LHCN-M2 (cell line): ENCODE data around the gene ELFN2. TPM values are rescaled to one million over a fixed set of nuclear protein-coding genes. Genes with fewer than 3 reads are reported as not detected.

Experiments
- DNase-seq: peaks from one replicate; pipeline ENCODE4 v3.0.0-alpha.2; 2012; ENCODE audit warnings: low read depth
- total RNA-seq: library from RNA; depleted of rRNA; stranded (reverse); fragments of >200 nt; gene quantifications from 2 replicates; pipeline ENCODE4 v1.2.3, GENCODE V29; 2014

The ELFN2 gene
- total RNA-seq, 1 experiment from 2014 or later = 0.17 TPM

DNA sequence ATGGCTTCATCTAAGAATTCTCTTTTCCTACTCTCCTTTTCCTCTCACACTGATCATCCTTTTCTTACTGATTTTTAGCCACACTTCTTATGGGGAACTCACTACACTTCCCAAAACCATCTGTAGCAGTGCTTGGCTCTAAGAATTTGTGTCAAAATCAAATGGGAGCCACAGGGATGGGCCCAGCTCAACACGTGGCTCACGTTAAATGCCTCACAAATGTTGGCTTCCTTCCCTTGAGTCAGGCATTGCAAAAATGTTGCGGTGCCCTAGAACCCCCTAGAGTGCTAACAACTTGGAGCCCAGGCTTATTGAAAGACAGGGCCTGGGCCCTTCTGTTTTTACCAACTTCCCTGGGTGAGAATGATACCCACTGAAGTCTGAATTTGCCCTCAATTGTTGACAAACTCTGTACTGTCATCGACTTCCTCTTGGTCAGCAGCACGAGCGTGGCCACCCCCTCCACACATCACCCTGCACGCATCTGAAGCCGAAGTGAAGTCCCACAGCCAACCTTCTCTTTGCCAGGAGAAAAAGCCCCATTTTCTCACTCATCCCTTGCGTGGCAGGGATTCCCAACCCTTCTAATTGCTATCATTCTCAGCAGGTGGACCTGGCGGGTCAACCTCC is 69.7 kb downstream of the ELFN2 start:
- no peak for DNase-seq

GRCh38 chr22:37356922-37357321 is 70.4 kb downstream of the ELFN2 start:
- no peak for DNase-seq

DNA sequence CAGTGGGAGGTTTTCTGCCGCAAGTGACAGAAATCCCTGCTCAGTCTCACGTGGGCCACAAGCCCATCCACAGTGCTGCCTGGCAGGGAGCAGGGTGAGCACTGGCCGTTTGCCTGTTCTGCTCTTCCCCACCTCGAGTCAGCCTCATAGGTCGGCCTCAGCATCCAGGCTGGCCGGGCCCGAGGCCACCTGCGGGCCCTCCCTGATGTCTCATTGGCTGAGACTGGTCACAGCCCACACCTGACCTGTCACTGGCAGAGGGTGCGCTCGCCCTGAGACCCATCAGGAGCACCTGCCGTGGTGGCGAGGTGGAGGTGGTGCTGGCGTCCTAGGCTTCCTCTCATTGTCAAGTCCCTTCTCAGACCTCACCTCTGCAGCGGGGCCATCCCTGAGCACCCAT is 72.1 kb downstream of the ELFN2 start:
- no peak for DNase-seq

- no peak for DNase-seq
These were observed 72.6 kb downstream of the ELFN2 start for GRCh38 chr22:37354670-37355069.

DNA sequence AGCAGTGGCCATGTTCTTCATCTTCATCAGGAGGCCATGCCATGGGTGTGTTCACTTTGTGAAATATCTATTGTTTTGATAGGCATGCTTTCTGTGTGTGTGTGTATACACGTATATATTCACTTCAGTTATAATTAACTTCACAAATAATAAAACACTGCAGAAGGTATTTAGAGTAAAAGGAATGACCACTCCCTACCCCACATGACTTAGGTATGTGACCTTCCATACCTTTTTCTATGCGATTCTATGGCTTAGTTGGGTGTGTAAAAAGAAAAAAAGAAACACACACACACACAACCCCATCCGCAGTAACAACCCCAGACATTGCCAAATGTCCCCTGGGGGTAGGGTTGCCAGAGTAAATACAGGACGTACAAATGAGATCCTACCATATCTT is 73.0 kb downstream of the ELFN2 start:
- DNase-seq = no peak

DNA sequence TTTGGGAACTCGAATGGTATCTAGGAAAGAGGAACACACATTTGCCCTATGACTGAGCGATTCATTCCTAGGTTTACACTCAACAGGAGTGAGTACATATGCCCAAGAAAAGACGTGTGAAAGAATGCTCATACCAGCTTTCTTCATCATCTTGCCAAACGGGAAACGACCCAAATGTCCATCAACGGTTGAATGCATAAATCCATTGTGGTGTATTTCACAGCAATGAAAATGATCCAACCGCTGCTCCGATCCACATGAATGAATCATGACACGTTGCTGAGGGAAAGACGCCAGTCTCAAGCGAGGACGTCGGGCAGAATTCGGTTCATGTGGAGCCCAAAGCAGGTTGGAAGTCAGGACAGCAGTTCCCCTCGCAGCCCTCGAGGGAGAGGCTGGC is 73.4 kb downstream of the ELFN2 start:
- peak; percentile 85 for DNase-seq

GRCh38 chr22:37352481-37352880 is 74.8 kb downstream of the ELFN2 start:
- no peak for DNase-seq

- DNase-seq = no peak
These were observed 76.0 kb downstream of the ELFN2 start for GRCh38 chr22:37351232-37351631.

GRCh38 chr22:37349043-37349814 is 78.0 kb downstream of the ELFN2 start:
- DNase-seq = no peak

DNA sequence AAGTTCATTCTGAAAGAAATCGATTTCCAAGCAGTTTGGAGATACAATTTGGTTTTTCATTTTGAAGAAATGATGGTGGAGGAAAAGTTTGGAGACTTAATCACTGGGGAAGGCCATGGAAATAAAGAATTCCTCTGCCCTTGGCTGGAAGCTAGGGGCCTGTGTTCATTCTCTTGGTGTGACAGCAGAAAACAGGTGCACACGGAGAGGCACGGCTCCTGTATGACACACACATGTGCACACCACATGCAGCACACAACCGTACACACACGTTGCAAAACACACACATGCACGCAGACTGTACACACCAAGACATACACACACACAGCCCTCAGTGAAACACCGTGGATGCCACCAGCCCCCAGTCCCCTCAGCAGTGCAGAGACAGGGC is 80.8 kb downstream of the ELFN2 start:
- DNase-seq = no peak

DNA sequence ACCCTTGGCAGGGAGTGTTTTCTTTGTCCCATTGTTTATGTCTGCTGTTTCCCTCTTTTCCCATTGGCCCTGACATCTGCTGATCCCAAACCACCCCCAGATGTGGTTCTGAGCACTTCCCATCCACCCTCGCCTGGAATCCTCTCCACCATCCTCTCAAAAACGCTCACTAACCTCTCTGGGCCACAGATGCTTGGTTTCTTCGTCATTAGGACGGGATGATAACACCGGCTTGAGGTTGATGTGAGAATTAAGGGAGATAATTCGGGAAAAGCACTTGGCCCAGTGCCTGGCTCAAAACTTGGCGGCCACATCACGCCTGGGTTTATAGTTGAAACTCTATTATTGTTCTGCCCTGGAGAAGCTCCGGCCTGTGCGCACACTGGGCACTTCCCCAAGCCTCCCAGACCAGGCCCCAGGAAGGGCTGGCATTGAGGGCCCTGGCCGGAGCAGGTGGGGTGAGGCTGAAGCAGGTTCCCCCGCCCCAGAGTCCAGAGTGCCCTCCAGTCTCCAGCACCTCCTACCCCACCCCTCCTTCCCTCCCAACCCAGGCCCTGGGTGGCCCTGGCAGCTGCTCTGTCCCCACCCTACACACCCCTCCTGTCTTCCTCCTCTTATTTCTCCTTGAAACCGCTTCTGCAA is 81.3 kb downstream of the ELFN2 start:
- peak; percentile 77 for DNase-seq

GRCh38 chr22:37344735-37345449 is 82.4 kb downstream of the ELFN2 start:
- DNase-seq = no peak

DNA sequence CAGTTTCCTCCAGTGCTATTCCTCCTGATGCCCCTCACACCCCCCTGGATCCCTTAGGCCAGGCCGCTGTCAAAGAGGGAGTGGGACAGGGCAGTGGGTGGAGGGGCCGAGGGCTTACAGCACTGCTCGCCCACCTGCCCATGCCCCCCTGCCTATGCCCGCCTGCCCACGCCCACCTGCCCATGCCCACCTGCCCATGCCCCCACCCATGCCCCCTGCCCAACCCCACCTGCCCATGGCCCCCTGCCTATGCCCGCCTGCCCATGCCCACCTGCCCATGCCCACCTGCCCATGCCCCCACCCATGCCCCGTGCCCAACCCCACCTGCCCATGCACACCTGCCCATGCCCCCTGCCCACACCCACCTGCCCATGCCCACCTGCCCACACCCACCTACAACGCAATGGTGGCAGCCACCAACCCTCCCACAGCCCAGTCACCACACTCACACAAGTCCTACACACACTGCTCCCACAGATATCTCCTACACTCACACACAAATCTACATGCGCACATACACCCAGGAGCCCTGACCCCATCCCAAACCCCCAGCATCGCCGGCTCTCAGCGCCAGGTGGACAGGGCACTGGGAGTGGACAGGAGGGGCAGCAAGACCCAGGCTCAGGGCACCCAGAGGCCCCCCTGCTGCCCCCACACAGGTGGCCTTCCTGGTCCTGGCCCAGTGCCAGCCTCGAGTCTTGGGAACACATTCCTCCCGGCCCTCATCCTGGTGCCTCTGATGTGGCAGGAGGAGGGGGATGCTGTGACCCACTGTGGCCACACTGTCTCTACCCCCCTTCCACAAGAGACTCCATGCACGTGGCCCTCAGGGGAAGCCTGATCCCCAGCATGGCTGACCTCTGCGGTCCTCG is 83.2 kb downstream of the ELFN2 start:
- no peak for DNase-seq

DNA sequence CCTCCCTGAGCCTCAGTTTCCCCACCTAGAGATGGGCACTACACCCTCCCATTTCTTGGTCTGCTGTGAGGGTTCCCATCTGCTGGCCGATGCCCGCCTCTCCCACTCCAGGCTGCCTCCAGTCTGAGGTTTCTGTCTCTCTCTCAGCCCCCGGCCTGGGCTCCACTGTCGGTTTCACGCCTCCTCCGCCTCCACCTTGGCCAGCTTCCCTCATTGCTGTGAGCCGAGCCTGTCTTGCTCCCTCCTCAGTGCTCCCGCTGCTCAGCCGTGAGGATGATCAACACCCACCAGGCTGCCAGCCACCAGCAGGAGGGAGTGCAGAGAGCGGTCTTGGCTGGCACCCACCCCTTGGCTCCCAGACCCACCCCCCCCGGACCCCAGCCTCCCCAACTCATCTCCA is 83.9 kb downstream of the ELFN2 start:
- DNase-seq = no peak

- DNase-seq = no peak
These were observed 85.2 kb downstream of the ELFN2 start for GRCh38 chr22:37342065-37342464.

DNA sequence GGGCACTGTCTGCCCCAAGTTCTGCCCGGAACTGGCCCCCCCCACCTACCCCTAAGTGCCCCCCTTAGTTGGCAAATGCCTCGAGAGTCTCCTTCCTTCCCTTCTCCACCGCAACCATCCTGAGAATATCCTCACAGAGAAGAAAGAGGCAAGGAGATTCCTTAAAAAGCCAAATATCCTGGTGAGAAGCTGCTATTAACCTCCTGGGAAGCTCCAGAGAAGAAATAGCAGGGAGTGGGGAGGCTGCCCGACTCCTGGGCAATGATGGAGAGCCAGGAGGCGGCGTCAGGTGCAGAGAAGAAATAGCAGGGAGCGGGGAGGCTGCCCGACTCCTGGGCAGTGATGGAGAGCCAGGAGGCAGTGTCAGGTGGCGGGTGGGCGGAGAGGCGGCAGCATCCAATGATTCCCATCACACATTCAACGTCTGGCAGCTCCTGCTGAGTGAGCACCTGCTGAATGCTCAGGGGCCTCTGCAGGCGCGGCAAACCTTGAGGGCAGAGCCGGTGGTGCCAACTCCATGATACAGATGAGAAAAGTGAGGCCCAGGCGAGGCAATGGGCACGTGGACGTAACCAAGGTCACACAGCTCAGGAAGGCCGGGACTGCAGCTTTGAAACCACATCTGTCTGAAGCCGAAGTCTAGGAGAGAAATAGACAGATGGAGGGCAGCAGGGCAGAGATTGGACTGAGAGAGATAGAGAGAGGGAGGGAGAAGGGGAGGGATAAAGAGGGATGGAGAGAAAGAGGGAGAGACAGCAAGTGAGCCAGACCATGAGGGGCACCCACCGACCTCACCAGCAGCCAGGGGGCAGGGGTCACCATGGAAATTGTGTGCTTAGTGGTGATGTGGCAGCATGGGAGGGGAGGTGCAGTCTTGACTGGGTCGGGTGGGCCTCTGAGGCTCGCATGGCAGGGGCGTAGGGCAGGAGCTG is 86.7 kb downstream of the ELFN2 start:
- no peak for DNase-seq

GRCh38 chr22:37338539-37339246 is 88.6 kb downstream of the ELFN2 start:
- DNase-seq = no peak

DNA sequence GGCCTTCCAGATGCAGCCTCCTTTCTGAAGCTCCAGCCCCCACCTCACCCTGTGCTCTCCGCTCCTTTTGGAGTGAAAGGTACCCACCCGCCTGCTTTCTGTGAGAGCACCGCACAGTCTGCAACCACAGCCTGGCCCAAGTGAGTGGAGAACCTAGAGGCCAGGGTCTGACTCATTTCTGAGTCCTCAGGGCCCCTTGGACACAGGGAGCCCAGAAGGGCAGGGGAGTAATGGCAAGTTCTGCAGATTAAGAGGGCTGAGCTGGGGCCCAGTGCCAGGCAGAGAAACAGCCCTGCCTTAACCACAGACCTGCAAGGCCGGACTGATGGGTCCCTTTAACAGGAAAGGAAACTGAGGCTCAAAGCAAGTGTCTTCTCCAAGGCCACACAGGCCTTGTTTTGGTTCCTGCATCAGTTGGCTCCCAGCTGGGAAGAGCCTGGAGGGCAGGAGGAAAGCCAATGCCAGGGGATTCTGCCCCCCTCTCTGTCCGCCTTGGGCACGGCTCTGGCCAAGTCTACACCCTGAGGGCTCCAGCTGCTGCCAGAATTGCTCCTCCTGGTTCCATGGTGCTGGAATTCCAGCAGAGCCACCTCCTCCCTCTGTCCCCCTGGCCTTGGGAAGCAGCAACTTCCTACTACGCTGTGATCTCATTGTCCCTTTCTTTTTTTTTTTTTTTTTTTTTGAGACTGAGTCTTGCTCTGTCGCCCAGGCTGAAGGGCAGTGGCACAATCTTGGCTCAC is 89.9 kb downstream of the ELFN2 start:
- peak; percentile 28 for DNase-seq

- DNase-seq = no peak
These were observed 90.7 kb downstream of the ELFN2 start for GRCh38 chr22:37336579-37336978.
